Sigmoid colon (tissue), 7 donors: ENCODE measurements around the gene PAIP2B. TPM values are rescaled to one million over a fixed set of nuclear protein-coding genes. Genes with fewer than 3 reads are reported as not detected.
"Not testable (repeated sequence)": the region's sequence is repeated elsewhere in the genome, so short reads cannot be mapped to it uniquely, and the experiment has no call there.

Source experiments
- DNase-seq: peaks from one replicate; pipeline ENCODE4 v3.0.0-alpha.2; 2019
- H3K27ac ChIP-seq, 4 donors: fragments of 200-600 bp; sonication (generic); one replicate each; pipeline ENCODE4 v1.5.1; 2016 to 2019; ENCODE audit warnings: mild to moderate bottlenecking in 1 of 4
- H3K27me3 ChIP-seq, 3 donors: fragments of 200-600 bp; sonication (generic); one replicate each; pipeline ENCODE4 v1.5.1; 2019; ENCODE audit warnings: mild to moderate bottlenecking in 1 of 3
- H3K36me3 ChIP-seq, 4 donors: fragments of 200-600 bp; sonication (generic); one replicate each; pipeline ENCODE4 v1.5.1; 2016 to 2019
- H3K4me1 ChIP-seq, 4 donors: fragments of 200-600 bp; sonication (generic); one replicate each; pipeline ENCODE4 v1.5.1; 2017 to 2019
- H3K4me3 ChIP-seq, 4 donors: fragments of 200-600 bp; sonication (generic); one replicate each; pipeline ENCODE4 v1.5.1; 2017 to 2019; ENCODE audit warnings: mild to moderate bottlenecking in 2 of 4, moderate library complexity in 1 of 4
- H3K9me3 ChIP-seq, 4 donors: fragments of 200-600 bp in 3 of 4; sonication (generic) in 3 of 4; one replicate each; pipeline versions ENCODE4 v1.5.1 to v1.6.1; 2013 to 2019
- EP300 ChIP-seq, 4 donors: sonication (generic); formaldehyde crosslinking; IDR thresholded peaks; one replicate each; pipeline ENCODE4 v1.6.1; 2017; ENCODE audit warnings: antibody characterized with exemption in 4 of 4
- POLR2A ChIP-seq, 2 donors: fragments of 450-650 bp; IDR thresholded peaks; one replicate each; pipeline ENCODE4 v1.6.1; 2016; ENCODE audit warnings: antibody characterized with exemption in 2 of 2, mild to moderate bottlenecking in 2 of 2, moderate library complexity in 2 of 2
- POLR2AphosphoS5 ChIP-seq, 4 donors: sonication (generic); formaldehyde crosslinking; IDR thresholded peaks; one replicate each; pipeline ENCODE4 v1.6.1; 2017; ENCODE audit warnings: antibody characterized with exemption in 4 of 4
- WGBS, 2 donors: extraction: QIAGEN DNeasy Blood & Tissue Kit; methylation state at CpG; one replicate each; pipeline ENCODE4 v1.1.7; 2013; 5-methylcytosine and 5-hydroxymethylcytosine counted together
- intact Hi-C: fragments of 100-400 bp; cut with DNase I; formaldehyde crosslinking; loops from one replicate; pipeline ENCODE4 v1.15.1; 2023
- polyA plus RNA-seq, 3 donors: library from polyadenylated mRNA; stranded (reverse); fragments of 200-250 nt; gene quantifications; one replicate each; pipeline ENCODE4 v1.2.3, GENCODE V29; 2013
- total RNA-seq, 4 donors: library from RNA; depleted of rRNA; stranded (reverse); fragments of >200 nt; gene quantifications; one replicate each; pipeline ENCODE4 v1.1.0, GENCODE V29; 2016
- TF ChIP-seq, protein P1 (sequence below), 4 experiments: fragments of 450-650 bp in 3 of 4; fragments of 200-600 bp in 1 of 4; IDR thresholded peaks; one replicate each; pipeline ENCODE4 v1.5.1; 2016 to 2019; ENCODE audit warnings: antibody characterized with exemption in 4 of 4, mild to moderate bottlenecking in 3 of 4, moderate library complexity in 2 of 4
- donor health status: healthy with polysubstance abuse.
- donor health status: Bipolar disorder and iron deficiency.
- donor health status: healthy.

Gene PAIP2B
- total and polyA plus RNA-seq, 7 donors, result 1.2 to 13.2 (median 8.0) TPM

DNA sequence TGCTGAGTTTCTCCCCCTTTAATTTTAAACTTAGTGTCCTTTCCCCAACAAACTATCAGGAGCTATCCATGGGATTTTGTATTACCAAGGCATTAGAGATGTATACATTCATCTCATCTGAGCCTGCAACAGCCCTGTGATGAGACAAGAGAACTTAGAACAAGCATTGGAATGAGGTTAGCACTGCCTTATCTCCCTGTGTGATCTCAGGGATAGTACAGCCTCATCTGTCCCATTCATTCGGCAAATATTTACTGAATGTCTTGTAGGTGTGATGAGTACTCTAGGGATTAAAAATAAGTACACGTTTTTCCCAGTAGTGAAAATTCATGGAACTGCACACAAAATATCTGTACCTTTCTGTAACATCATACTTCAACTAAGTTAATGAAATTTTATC lies 45.6 kb downstream of the PAIP2B start:
- DNase-seq, result no peak
- Histone ChIP-seq H3K36me3 (no peaks in the 10 kb centered on the region), H3K9me3 (no peaks in the 10 kb centered on the region), H3K4me3 (no peak overlapping the region), H3K4me1 (no peaks in the 10 kb centered on the region), H3K27me3 (no peaks in the 10 kb centered on the region), H3K27ac (no peak overlapping the region)
- intact Hi-C loops, result no loop called here
- WGBS, 2 donors, result 57 to 73% methylated on average over 2 of the region's 2 CpGs
- no peak for TF ChIP-seq EP300 (IDR thresholded peaks at IDR 0.05)
- TF ChIP-seq POLR2A (IDR thresholded peaks at IDR 0.05), result no peak
- no peak for TF ChIP-seq POLR2AphosphoS5 (IDR thresholded peaks at IDR 0.05)
- TF ChIP-seq, protein P1, sequence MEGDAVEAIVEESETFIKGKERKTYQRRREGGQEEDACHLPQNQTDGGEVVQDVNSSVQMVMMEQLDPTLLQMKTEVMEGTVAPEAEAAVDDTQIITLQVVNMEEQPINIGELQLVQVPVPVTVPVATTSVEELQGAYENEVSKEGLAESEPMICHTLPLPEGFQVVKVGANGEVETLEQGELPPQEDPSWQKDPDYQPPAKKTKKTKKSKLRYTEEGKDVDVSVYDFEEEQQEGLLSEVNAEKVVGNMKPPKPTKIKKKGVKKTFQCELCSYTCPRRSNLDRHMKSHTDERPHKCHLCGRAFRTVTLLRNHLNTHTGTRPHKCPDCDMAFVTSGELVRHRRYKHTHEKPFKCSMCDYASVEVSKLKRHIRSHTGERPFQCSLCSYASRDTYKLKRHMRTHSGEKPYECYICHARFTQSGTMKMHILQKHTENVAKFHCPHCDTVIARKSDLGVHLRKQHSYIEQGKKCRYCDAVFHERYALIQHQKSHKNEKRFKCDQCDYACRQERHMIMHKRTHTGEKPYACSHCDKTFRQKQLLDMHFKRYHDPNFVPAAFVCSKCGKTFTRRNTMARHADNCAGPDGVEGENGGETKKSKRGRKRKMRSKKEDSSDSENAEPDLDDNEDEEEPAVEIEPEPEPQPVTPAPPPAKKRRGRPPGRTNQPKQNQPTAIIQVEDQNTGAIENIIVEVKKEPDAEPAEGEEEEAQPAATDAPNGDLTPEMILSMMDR (IDR thresholded peaks at IDR 0.05), result no peak

DNA sequence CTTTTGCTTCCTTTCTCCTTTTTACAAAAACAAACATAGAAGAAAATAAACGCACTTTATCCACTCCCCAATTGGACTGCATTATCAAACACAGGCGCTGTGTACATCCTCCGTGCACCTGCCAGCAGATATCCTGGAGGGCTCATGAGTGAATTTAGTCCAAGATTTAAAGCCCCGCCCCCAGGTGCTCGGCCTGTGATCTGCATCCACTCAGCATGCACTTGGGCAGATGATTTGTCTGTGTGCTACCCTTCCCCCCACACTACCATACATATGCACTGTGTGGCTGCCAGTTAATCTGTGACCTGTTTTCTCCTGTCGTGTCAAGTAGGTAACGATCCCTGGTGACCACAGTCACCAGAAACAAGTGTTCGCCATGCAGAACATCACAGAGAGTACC lies 48.1 kb downstream of the PAIP2B start:
- H3K27me3 ChIP-seq, DNase-seq, H3K4me1 ChIP-seq, H3K36me3 ChIP-seq, H3K4me3 ChIP-seq, H3K27ac ChIP-seq, H3K9me3 ChIP-seq, intact Hi-C loops: not testable (repeated sequence)
- WGBS, 2 donors, result 69 to 80% methylated on average over 8 of the region's 8 CpGs

DNA sequence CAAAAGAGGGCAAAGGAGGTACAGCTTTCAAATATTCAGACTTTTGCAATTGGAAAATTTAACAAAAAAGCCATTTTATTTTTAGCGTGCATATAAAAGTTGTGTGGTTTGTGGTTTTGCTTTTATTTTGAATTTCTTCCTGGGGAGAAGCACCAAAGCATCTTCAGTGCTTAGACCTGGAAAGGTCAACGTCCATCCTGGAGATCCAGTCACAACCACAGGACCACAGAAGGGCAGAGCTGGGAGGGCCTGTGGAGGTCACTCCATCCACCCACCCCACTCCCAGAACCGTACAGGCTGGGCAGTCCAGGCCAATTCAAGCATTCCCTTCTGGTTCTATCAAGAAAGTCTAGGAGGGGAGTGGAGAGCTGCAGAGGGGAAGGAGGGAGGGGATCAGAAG lies 52.7 kb downstream of the PAIP2B start:
- Histone ChIP-seq H3K4me3 (no peak overlapping the region), H3K27me3 (no peaks in the 10 kb centered on the region), H3K9me3 (no peaks in the 10 kb centered on the region), H3K4me1 (no peaks in the 10 kb centered on the region), H3K36me3 (no peaks in the 10 kb centered on the region), H3K27ac (no peak overlapping the region)
- intact Hi-C loops, result no loop called here
- WGBS, 2 donors, result 55 to 73% methylated on average over 3 of the region's 3 CpGs
- TF ChIP-seq, protein P1 (IDR thresholded peaks at IDR 0.05), result no peak
- TF ChIP-seq EP300 (IDR thresholded peaks at IDR 0.05) (no peak), POLR2A (IDR thresholded peaks at IDR 0.05) (no peak), POLR2AphosphoS5 (IDR thresholded peaks at IDR 0.05) (no peak)
- DNase-seq, result no peak

DNA sequence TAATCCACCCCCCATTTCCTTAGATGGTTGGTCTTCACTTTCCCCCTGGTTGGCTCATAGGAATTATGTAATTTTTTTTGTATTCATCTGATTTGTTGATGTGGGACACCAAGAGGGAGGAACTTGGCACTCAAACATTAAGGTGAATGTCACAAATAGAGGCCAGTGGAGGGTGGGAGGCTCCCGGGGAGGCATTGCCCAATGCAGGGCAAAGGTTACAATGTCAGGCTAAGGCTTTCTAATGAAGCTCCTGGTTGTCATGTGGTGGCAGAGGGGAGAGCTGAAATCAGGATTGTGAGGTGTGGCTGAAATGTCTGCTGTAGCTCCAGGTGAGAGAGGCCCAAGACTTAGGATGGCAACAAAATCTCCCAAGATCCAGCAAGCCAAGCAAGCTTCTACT lies 53.8 kb downstream of the PAIP2B start:
- Histone ChIP-seq H3K4me3 (no peak overlapping the region), H3K36me3 (no peaks in the 10 kb centered on the region), H3K27ac (no peak overlapping the region), H3K4me1 (no peaks in the 10 kb centered on the region), H3K27me3 (no peaks in the 10 kb centered on the region), H3K9me3 (no peaks in the 10 kb centered on the region)
- intact Hi-C loops, result no loop called here
- TF ChIP-seq, protein P1 (IDR thresholded peaks at IDR 0.05), result no peak
- no peak for TF ChIP-seq POLR2A (IDR thresholded peaks at IDR 0.05)
- no peak for TF ChIP-seq POLR2AphosphoS5 (IDR thresholded peaks at IDR 0.05)
- no peak for TF ChIP-seq EP300 (IDR thresholded peaks at IDR 0.05)
- DNase-seq, result no peak
- WGBS, 2 donors, result 17 to 60% methylated on average over 1 of the region's 1 CpG

DNA sequence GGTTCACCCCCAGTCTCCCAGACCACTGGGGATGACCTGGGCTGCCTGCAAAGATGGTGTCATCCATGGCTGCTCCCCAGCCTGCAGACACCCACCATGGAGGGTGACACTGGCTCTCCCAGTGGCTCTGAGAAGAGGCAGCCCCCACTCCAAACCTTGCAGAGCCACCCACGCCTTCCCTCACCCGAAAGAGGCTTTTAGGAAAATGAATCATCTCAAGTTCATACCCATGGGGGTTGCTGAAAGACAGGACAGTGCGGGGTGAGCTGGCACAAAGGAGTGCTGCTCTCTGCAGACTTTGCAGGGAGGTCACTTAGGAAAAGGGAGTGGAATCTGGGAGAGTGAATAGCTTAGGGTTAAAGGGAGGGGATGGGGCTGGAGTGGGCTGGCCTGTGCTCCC lies 60.1 kb downstream of the PAIP2B start:
- WGBS, 2 donors, result 81 to 82% methylated on average over 3 of the region's 3 CpGs
- no peak overlapping the region for H3K27ac ChIP-seq

DNA sequence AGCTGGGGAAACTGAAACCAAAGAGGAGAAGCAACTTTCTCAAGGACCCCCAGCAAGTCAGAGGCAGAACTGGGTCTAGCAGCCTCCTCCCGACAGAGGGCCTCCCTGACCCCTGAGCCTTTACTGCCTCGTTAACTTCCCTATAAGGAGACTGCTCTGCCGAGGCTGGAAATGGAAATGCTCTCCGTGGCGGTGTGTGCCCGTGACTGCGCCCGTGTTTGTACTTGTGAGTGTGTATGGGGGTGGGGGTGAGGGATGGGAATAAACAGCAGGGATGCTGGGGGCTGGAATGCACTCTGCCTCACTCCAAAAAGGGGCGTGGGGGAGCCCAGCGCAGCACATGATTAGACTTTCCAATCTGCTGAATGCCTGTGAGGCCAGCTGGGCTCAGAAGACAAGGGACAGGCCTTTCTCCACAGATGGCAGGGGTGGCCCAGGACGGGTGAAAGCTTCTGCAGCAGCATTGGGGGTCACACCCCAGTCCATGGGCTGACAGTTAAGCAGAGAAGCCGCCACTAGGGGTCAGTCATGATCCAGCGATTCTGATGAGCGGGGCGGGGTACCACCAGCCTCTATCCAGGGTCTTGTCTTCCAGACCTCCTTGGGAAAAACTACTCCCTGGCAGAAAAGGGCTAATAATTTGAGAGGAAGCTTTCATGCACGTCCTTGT lies 69.6 kb downstream of the PAIP2B start:
- peak; percentile 76 for DNase-seq
- no peak for TF ChIP-seq EP300 (IDR thresholded peaks at IDR 0.05)
- TF ChIP-seq, protein P1 (IDR thresholded peaks at IDR 0.05), result peak; percentile 19 to 70 (median 51)
- 6 to 9% methylated on average over 16 of the region's 16 CpGs for WGBS, 2 donors
- H3K9me3 ChIP-seq, result no peaks in the 10 kb centered on the region
- H3K4me3 ChIP-seq, result peak overlapping the region; percentile 10 to 42 (median 32)
- H3K36me3 ChIP-seq, result no peaks in the 10 kb centered on the region
- H3K4me1 ChIP-seq, result peaks cover 0 to 15% (median 11%) of the 10 kb centered on the region in 4 donors
- H3K27me3 ChIP-seq, result no peaks in the 10 kb centered on the region
- intact Hi-C loops, result no loop called here
- peak overlapping the region in 3 of 4 donors; percentile 65 to 77 (median 70) for H3K27ac ChIP-seq

More for the DNA sequence above, 60.1 kb downstream of the PAIP2B start:
- no peak for DNase-seq
- Histone ChIP-seq H3K36me3 (no peaks in the 10 kb centered on the region), H3K4me1 (no peaks in the 10 kb centered on the region), H3K27me3 (no peaks in the 10 kb centered on the region), H3K9me3 (no peaks in the 10 kb centered on the region), H3K4me3 (no peak overlapping the region)
- intact Hi-C loops, result no loop called here
- TF ChIP-seq EP300 (IDR thresholded peaks at IDR 0.05), result no peak
- no peak for TF ChIP-seq POLR2A (IDR thresholded peaks at IDR 0.05)
- TF ChIP-seq POLR2AphosphoS5 (IDR thresholded peaks at IDR 0.05), result no peak
